Adrenal gland (tissue), 12 donors: ENCODE results near the gene PRICKLE2. TPM values are rescaled to one million over a fixed set of nuclear protein-coding genes. Genes with fewer than 3 reads are reported as not detected.

ENCODE experiments used
- DNase-seq, 7 donors: peaks; one replicate each; pipeline ENCODE4 v3.0.0-alpha.2; 2019 to 2020
- H3K27ac ChIP-seq, 5 donors: fragments of 200-600 bp; sonication (generic) in 4 of 5; 1 replicate in 3 of 5; 2 replicates in 2 of 5; pipeline versions ENCODE4 v1.5.1 to v1.8.0; 2016 to 2020; ENCODE audit warnings: mild to moderate bottlenecking in 1 of 5
- H3K27me3 ChIP-seq: fragments of 200-600 bp; 2 replicates; pipeline ENCODE4 v1.8.0; 2021
- H3K36me3 ChIP-seq, 2 donors: fragments of 200-600 bp; replicated peaks in 1 of 2; 1 replicate in 1 of 2; 2 replicates in 1 of 2; pipeline versions ENCODE4 v1.5.1 to v1.8.0; 2018 to 2022
- H3K4me1 ChIP-seq, 2 donors: fragments of 200-600 bp; replicated peaks in 1 of 2; 1 replicate in 1 of 2; 2 replicates in 1 of 2; pipeline versions ENCODE4 v1.5.1 to v1.8.0; 2018 to 2021
- H3K4me3 ChIP-seq, 4 donors: fragments of 200-600 bp; sonication (generic) in 3 of 4; one replicate each; pipeline ENCODE4 v1.5.1; 2016 to 2018
- H3K9me3 ChIP-seq, 3 donors: fragments of 200-600 bp; sonication (generic) in 1 of 3; replicated peaks in 1 of 3; 1 replicate in 2 of 3; 2 replicates in 1 of 3; pipeline versions ENCODE4 v1.5.1 to v1.8.0; 2016 to 2021
- POLR2A ChIP-seq, 2 donors: fragments of 450-650 bp; IDR thresholded peaks; one replicate each; pipeline ENCODE4 v1.6.1; 2017; ENCODE audit warnings: antibody characterized with exemption in 2 of 2, mild to moderate bottlenecking in 2 of 2, moderate library complexity in 1 of 2
- WGBS, 4 donors: extraction: QIAGEN DNeasy Blood & Tissue Kit in 2 of 4; methylation state at CpG; one replicate each; pipeline versions ENCODE4 v1.1.5 to v1.1.7; 2013 to 2017; 5-methylcytosine and 5-hydroxymethylcytosine counted together
- intact Hi-C, 2 donors: fragments of 100-400 bp; cut with DNase I; formaldehyde crosslinking; loops; one replicate each; pipeline versions ENCODE4 v1.14.1 to v1.15.0; 2022 to 2023
- polyA plus RNA-seq, 3 donors: library from polyadenylated mRNA; stranded (reverse); fragments of 200-250 nt in 2 of 3; fragments of 350-450 nt in 1 of 3; fragmentation: Illumina TruSeq in 1 of 3; extraction: RNeasy Lipid Tissue Mini Kit (QIAGEN cat#74804) in 1 of 3; gene quantifications; one replicate each; pipeline ENCODE4 v1.2.3, GENCODE V29; 2013 to 2014
- total RNA-seq, 9 donors: library from RNA; depleted of rRNA in 4 of 9; stranded (reverse); fragments of >200 nt in 4 of 9; fragments of 120-200 nt in 1 of 9; fragmentation: NEBNext Ultra II Directional in 1 of 9; extraction: Animal tissue kit (Norgen Biotek cat#: 25700) in 1 of 9; gene quantifications; one replicate each; pipeline versions ENCODE4 v1.1.0 to v1.2.4, GENCODE V29; 2013 to 2023
- TF ChIP-seq, protein P1 (sequence below), 6 experiments: fragments of 450-650 bp in 4 of 6; fragments of 200-600 bp in 2 of 6; sonication (generic) in 1 of 6; IDR thresholded peaks; 1 replicate in 5 of 6; 2 replicates in 1 of 6; pipeline versions ENCODE4 v1.5.1 to v1.8.0; 2016 to 2021; ENCODE audit warnings: antibody characterized with exemption in 6 of 6, mild to moderate bottlenecking in 2 of 6, moderate library complexity in 1 of 6
- donor health status: healthy with polysubstance abuse.
- donor health status: Bipolar disorder and iron deficiency.
- donor health status: DM: yes; HTN: yes; CAD: no.
- donor health status: DM: no; HTN: no; CAD: no.
- donor health status: DM: no; HTN: no; CAD: no.
- donor health status: DM: yes; HTN: yes; CAD: no.

The PRICKLE2 gene
- total and polyA plus RNA-seq, 12 donors = 1.3 to 15.7 (median 8.1) TPM

GRCh38 chr3:64049832-64050231, 175.4 kb downstream of the PRICKLE2 start:
- 78 to 91% (median 86%) methylated on average over 4 of the region's 4 CpGs for WGBS, 4 donors
- TF ChIP-seq, protein P1, sequence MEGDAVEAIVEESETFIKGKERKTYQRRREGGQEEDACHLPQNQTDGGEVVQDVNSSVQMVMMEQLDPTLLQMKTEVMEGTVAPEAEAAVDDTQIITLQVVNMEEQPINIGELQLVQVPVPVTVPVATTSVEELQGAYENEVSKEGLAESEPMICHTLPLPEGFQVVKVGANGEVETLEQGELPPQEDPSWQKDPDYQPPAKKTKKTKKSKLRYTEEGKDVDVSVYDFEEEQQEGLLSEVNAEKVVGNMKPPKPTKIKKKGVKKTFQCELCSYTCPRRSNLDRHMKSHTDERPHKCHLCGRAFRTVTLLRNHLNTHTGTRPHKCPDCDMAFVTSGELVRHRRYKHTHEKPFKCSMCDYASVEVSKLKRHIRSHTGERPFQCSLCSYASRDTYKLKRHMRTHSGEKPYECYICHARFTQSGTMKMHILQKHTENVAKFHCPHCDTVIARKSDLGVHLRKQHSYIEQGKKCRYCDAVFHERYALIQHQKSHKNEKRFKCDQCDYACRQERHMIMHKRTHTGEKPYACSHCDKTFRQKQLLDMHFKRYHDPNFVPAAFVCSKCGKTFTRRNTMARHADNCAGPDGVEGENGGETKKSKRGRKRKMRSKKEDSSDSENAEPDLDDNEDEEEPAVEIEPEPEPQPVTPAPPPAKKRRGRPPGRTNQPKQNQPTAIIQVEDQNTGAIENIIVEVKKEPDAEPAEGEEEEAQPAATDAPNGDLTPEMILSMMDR (IDR thresholded peaks at IDR 0.05) = no peak
- no peak for TF ChIP-seq POLR2A (IDR thresholded peaks at IDR 0.05)
- intact Hi-C loops = no loop called here

DNA sequence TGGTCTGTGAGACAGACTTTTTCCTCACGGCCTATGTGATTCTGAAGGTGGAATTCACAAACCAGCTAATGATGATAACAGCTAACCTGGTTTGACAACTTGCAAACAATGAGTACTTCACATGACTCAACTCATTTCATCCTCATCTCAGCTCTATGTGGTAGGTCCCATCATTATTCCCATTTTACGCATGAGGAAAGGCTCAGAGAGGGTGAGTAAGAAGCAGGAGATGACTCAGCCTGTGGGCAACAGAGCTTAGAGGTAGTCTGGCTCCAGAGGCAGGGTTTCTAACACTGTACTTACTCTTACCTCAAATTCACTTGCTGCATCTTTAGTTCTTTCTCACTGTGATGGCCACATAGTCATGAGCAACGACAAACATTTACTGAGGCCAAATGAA, 176.1 kb downstream of the PRICKLE2 start:
- intact Hi-C loops = no loop called here
- Histone ChIP-seq H3K27ac (no peak overlapping the region), H3K27me3 (no peaks in the 10 kb centered on the region), H3K4me1 (no peaks in the 10 kb centered on the region), H3K9me3 (no peaks in the 10 kb centered on the region), H3K36me3 (no peaks in the 10 kb centered on the region), H3K4me3 (no peak overlapping the region)
- WGBS, 4 donors = 72 to 85% (median 77%) methylated on average over 3 of the region's 3 CpGs
- TF ChIP-seq, protein P1 (IDR thresholded peaks at IDR 0.05) = no peak
- no peak for TF ChIP-seq POLR2A (IDR thresholded peaks at IDR 0.05)
- DNase-seq = no peak

More at GRCh38 chr3:64049832-64050231, 175.4 kb downstream of the PRICKLE2 start:
- DNase-seq = no peak
- no peak overlapping the region for H3K27ac ChIP-seq
- no peaks in the 10 kb centered on the region for H3K9me3 ChIP-seq
- H3K36me3 ChIP-seq = no peaks in the 10 kb centered on the region
- H3K4me1 ChIP-seq = no peaks in the 10 kb centered on the region
- H3K27me3 ChIP-seq = no peaks in the 10 kb centered on the region
- no peak overlapping the region for H3K4me3 ChIP-seq

GRCh38 chr3:64048631-64049061, 176.6 kb downstream of the PRICKLE2 start:
- Histone ChIP-seq H3K4me1 (no peaks in the 10 kb centered on the region), H3K27me3 (no peaks in the 10 kb centered on the region), H3K4me3 (no peak overlapping the region), H3K27ac (no peak overlapping the region), H3K36me3 (no peaks in the 10 kb centered on the region), H3K9me3 (no peaks in the 10 kb centered on the region)
- DNase-seq = no peak
- intact Hi-C loops = no loop called here
- no peak for TF ChIP-seq POLR2A (IDR thresholded peaks at IDR 0.05)
- TF ChIP-seq, protein P1 (IDR thresholded peaks at IDR 0.05) = no peak
- WGBS, 4 donors = 47 to 66% (median 62%) methylated on average over 3 of the region's 3 CpGs

- Histone ChIP-seq H3K4me1 (no peaks in the 10 kb centered on the region), H3K27ac (no peak overlapping the region), H3K9me3 (no peaks in the 10 kb centered on the region), H3K36me3 (no peaks in the 10 kb centered on the region), H3K27me3 (peaks cover under 1% of the 10 kb centered on the region), H3K4me3 (no peak overlapping the region)
- 83 to 86% (median 84%) methylated on average over 7 of the region's 7 CpGs for WGBS, 4 donors
- TF ChIP-seq POLR2A (IDR thresholded peaks at IDR 0.05) = no peak
- TF ChIP-seq, protein P1 (IDR thresholded peaks at IDR 0.05) = no peak
- no peak for DNase-seq
- intact Hi-C loops = no loop called here
Measured at GRCh38 chr3:64047787-64048186, 177.5 kb downstream of the PRICKLE2 start.
